ENCODE data around the gene BIRC3.

The BIRC3 gene

DNA sequence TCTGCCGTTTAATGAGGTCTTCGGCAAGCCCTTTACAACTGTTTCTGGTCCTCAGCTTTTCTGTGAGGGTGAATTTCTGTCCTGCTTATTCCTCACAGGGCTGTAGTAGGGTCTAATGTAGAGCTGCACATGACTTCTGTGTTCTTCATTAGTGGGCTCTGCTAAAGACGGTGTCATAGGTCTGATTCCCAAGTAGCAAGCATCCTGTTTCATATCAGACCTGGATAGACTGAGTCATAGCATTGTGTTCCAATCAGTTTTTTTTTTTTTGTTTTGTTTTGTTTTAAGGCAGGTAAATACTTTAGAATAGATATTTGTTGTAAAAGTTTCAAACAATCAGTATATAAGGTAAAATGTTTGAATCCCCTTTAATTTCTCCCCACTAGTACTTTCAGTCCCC, 65.1 kb downstream of the BIRC3 start:
- DNase-seq: no peak

DNA sequence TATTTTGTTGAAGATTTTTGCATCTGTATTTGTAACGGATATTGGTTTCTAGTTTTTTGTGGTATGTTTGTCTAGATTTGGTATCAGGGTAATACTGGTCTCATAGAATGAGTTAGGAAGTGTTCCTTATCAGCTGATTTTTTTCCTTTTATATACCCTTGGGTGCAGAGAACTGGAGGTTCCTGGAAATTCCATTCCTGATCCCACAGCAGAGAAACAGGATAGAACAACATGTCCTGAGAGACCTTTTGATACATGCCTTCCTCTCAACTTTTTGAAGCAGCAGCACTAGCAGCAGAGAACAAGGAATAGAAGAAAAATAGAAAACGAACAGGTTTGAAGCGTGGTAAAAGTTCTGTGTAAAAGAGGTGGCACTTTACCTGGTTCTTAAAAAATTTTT, 66.6 kb downstream of the BIRC3 start:
- DNase-seq: no peak

DNA sequence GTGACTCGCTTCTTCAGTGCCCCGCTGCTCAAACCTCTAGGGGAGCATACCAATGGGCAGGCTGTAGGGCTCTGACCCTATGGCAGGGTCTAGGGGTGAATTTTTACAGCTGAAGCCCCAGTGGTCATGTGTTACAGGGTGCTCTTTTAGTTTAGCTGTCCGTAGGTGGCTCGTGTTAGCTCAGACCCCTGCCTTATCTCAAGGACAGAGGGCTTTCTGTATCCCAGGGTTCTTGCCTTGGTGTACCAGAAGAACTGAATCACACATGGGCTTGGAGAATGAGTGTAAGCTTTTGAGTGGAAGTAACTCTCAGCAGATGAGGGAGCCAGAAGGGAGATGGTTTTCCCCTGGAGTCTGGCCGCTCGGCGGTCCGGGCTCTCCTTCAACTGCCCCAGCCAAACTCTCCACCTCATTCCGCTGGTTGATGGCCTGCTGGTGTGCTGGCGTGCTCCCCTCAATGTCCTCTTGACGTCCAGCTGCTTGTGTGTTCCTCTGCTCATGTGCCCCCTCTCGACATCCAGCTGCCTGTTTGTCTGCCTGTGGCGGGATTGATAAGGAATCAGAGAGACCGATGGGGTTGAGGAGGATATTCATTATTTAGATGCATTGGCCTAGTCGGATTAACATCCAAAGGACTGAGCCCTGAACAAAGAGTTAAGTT, 67.3 kb downstream of the BIRC3 start:
- no peak for DNase-seq

DNA sequence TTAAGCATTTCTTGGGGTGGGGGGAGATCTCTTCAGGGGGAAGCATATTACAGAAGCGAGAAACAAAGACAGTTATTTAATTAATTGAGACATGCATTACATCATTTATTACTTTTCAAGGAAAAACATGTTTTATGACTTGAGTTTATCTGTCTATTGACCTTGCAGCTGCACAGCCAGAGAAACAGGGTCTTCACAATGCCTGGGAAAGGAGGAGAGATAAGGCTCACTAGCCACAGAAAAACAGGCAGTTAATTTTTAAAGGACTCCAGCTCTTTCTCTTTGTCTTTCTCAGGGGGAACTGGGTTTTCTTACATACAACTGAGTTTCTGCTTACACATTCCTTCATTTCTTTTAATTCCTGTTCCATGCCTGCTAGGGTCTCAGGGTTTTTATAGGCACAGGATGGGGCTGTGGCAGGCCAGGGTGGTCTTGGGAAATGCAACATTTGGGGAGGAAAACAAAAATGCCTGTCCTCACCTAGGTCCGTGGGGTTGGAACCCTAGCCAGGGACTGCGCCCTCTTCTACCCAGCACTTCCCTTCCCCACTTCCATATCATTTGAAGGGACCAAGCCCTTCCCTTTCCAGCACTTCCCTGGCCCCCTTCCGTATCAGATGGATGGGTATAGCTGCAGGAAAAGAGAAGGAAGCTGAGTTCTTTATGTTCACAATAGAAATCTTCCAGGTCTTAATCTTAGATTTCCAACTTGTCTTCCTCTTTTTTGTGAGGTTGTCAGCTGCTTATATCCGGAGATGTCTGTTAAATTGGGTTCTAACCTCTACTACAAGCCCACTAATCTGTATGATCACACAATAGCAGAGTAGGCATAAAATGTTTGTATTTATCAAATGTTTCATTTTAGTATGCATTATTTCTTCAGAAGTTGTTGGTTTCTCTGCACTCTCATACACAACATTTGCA, 68.1 kb downstream of the BIRC3 start:
- DNase-seq: no peak

DNA sequence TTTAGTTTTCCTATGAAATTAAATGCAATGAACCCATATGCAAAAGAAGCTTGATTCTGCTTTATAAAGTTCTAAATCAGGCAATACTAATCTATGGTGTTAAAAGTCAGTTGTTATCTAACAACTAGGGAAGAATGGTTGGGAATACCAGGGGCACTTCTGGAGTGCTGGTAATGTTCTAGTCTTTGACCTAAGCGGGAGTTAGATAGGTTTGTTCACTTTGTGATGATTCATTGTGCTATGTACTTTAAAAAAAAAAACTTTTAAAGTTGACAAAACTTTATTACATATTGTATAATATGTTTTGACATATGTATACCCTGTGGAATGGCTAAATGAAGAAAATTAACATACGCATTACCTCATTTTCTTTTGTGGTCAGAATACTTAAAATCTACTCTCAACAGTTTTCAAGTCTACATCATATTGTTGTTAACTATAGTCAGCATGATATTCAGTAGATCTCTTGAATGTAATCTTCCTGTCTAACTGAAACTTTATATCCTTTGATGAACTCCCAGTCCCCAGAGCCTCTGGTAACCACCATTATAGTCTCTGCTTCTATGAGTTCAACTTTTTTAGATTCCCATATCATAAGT, 69.0 kb downstream of the BIRC3 start:
- DNase-seq: no peak

DNA sequence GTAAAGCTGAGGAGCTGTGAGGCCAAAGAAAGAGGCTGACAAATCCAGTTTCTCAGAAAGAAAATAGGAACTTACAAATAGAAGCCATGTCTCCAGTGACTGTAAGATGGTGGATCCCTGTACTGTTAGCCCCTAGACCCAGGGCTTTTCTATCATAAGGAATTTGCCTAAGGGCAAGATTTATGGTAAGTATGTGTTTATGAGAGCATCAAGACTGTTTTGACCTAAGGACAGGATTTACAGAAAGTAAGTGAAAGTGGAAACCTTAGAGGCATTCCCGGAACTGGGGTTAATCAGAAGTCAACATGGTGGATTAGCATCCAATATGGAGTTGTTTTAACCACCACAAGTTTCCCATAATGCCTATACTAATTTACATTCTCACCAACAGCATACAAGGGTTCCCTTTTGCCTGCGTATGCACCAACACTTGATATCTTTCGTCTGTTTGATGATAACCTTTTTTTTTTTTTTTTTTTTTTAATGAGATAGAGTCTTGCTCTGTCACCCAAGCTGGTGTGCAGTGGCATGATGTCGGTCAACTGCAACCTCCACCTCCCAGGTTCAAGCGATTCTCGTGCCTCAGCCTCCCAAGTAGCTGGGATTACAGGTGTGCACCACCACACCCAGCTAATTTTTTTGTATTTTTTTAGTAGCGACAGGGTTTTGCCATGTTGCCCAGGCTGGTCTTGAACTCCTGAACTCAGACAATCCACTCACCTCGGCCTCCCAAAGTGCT, 69.9 kb downstream of the BIRC3 start:
- DNase-seq: no peak
